Heart right ventricle (tissue), 16 donors: ENCODE data around the gene RIPK1. TPM values are rescaled to one million over a fixed set of nuclear protein-coding genes. Genes with fewer than 3 reads are reported as not detected.
A peak's percentile ranks its signal among the peaks of the same experiment; 100 is the strongest.
"Not testable (repeated sequence)": the region's sequence is repeated elsewhere in the genome, so short reads cannot be mapped to it uniquely, and the experiment has no call there.

Experiments
- ATAC-seq, 8 donors: fragments of 200-7000 bp; cut with Tn5 transposase; one replicate each; pipeline ENCODE4 v1.9.1; 2020; ENCODE audit warnings: mild to moderate bottlenecking in 8 of 8, moderate library complexity in 8 of 8, moderate number of reproducible peaks in 1 of 8
- DNase-seq, 2 donors: peaks; one replicate each; pipeline ENCODE4 v3.0.0-alpha.2; 2020
- H3K27ac ChIP-seq, 10 donors: fragments of 200-600 bp; sonication (generic) in 2 of 10; one replicate each; pipeline versions ENCODE4 v1.5.0 to v1.8.0; 2020 to 2022; ENCODE audit warnings: mild to moderate bottlenecking in 3 of 10
- H3K27me3 ChIP-seq, 7 donors: fragments of 200-600 bp; one replicate each; pipeline ENCODE4 v1.8.0; 2021 to 2022; ENCODE audit warnings: mild to moderate bottlenecking in 2 of 7
- H3K36me3 ChIP-seq, 9 donors: fragments of 200-600 bp; sonication (generic) in 1 of 9; one replicate each; pipeline versions ENCODE4 v1.5.0 to v1.8.0; 2020 to 2022; ENCODE audit warnings: mild to moderate bottlenecking in 2 of 9
- H3K4me1 ChIP-seq, 9 donors: fragments of 200-600 bp; sonication (generic) in 1 of 9; one replicate each; pipeline versions ENCODE4 v1.5.0 to v1.8.0; 2020 to 2022; ENCODE audit warnings: mild to moderate bottlenecking in 4 of 9
- H3K4me3 ChIP-seq, 10 donors: fragments of 200-600 bp; sonication (generic) in 2 of 10; one replicate each; pipeline versions ENCODE4 v1.5.0 to v1.8.0; 2020 to 2022; ENCODE audit warnings: mild to moderate bottlenecking in 7 of 10, moderate library complexity in 2 of 10
- H3K9me3 ChIP-seq, 11 donors: fragments of 200-600 bp in 10 of 11; sonication (generic) in 2 of 11; one replicate each; pipeline versions ENCODE4 v1.5.0 to v1.8.0; 2013 to 2022; ENCODE audit warnings: mild to moderate bottlenecking in 2 of 11, control low read depth in 1 of 11, moderate library complexity in 1 of 11
- CTCF ChIP-seq, 9 donors: fragments of 200-600 bp; sonication (generic) in 2 of 9; IDR thresholded peaks; one replicate each; pipeline versions ENCODE4 v1.5.0 to v1.8.0; 2021 to 2022; ENCODE audit warnings: antibody characterized with exemption in 9 of 9, mild to moderate bottlenecking in 5 of 9, moderate library complexity in 1 of 9
- WGBS, 2 donors: extraction: QIAGEN DNeasy Blood & Tissue Kit; methylation state at CpG; one replicate each; pipeline ENCODE4 v1.1.7; 2013; ENCODE audit warnings: inconsistent platforms in 1 of 2; 5-methylcytosine and 5-hydroxymethylcytosine counted together
- intact Hi-C, 10 donors: fragments of 100-400 bp; cut with DNase I; formaldehyde crosslinking; loops; one replicate each; pipeline versions ENCODE4 v1.11.1 to v1.14.2; 2022
- polyA plus RNA-seq, 2 donors: library from polyadenylated mRNA; stranded (reverse); fragments of 200-250 nt; gene quantifications; one replicate each; pipeline ENCODE4 v1.2.3, GENCODE V29; 2013
- total RNA-seq, 10 donors: library from RNA; stranded (reverse); fragmentation: NEBNext Ultra II Directional in 3 of 10; extraction: Animal tissue kit (Norgen Biotek cat#: 25700) in 3 of 10; gene quantifications; one replicate each; pipeline versions ENCODE4 v1.2.1 to v1.2.4, GENCODE V29; 2021 to 2023
- donor health status: Arrhythmogenic right ventricular cardiomyopathy.
- donor health status: ischemic (EF 13 %, LVEDD 7.1; RV severe dilation, severe dysfunction).
- donor health status: healthy with polysubstance abuse.
- donor health status: DM: no; HTN: yes; CAD: no.
- donor health status: DM: no; HTN: no; CAD: no.
- donor health status: ischemic (EF 25% LVEDD 6.9; RV normal size, moderate dysfunction).
- donor health status: ischemic (EF 25% LVEDD 5.7; RV mildly dilated, moderate dysfunction).
- donor health status: healthy.
- donor health status: DM: yes; HTN: yes; CAD: no.
- donor health status: Ischemic cardiomyopathy.
- donor health status: ischemic (EF 35%, LVEDD 5.7; RV mildly dilated, moderate dysfunction).
- donor health status: nonischemic (EF 11% LVEDD 7.7; RV severe dilation, severe dysfunction).
- donor health status: DM: yes; HTN: yes; CAD: no.
- donor health status: PGD.
- donor health status: ischemic (EF 29% LVEDD 5.4; RV normal size, mild dysfunction).
- donor health status: nonischemic (EF 23%, LVEDD 6.1; RV moderate dilation, normal function).

Gene RIPK1
- total and polyA plus RNA-seq, 12 donors = 5.1 to 12.9 (median 6.4) TPM

DNA sequence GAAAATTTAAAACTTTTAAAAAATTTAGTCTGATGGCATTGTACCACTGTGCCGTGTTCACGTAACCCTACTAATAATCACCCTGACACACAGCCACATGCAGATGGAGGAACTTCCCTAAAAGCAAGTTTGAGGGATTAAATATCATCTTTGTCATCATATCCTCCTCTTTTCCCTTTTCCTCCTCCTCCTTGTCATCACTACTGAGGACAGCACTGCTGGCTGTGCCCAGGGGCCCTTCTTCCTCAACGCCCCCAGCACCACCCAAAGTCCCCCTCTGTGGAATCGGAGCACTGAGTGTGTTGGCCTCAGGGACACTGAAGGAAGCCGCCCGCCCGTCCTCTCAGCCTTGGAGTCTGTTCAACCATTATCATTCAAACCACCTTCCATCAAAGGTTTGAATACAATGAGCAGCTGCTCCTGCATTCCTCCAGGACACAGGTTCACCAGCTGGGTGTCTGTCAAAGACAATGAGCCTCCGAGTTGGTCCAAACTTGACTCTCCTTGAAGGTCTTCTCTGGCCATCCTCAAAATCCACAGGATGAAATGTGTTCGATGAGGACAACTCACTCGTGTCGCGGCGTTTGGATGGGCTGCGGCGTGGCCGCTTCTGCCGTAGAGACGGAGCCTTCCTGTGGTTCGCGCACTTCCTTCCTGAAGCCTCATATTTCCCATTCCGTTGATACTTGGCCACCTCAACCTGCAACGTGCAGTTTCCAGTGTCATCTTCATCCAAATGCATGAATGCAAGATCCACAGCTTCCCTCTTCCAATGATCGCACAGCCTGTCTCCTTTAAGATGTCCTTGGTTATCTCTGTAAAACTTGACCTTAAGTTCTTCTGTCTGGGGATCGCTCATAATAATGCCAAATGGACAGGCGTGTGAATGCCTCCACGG lies 45.3 kb upstream of the RIPK1 start:
- peak overlapping the region; percentile 34 to 67 (median 56) for H3K4me3 ChIP-seq
- DNase-seq (peak; percentile 26 to 29), ATAC-seq (peak in 5 of 8 donors; percentile 9 to 43 (median 21))
- no peaks in the 10 kb centered on the region for H3K9me3 ChIP-seq
- H3K27ac ChIP-seq = peak overlapping the region; percentile 73 to 96 (median 91)
- H3K27me3 ChIP-seq = no peaks in the 10 kb centered on the region
- intact Hi-C loops = loop anchor here in 2 of 10 donors (1.0 to 2.0 kb wide), 2 partner anchors 24 to 30 kb away; partner anchors contain the start of gene NQO2 (in 1 of the 2)
- peaks cover 0 to 64% (median 26%) of the 10 kb centered on the region in 9 donors for H3K4me1 ChIP-seq
- WGBS, 2 donors = 38 to 64% methylated on average over 26 of the region's 26 CpGs
- H3K36me3 ChIP-seq = peaks cover 0 to 26% (median 4%) of the 10 kb centered on the region in 9 donors
- TF ChIP-seq CTCF (IDR thresholded peaks at IDR 0.05) = no peak

DNA sequence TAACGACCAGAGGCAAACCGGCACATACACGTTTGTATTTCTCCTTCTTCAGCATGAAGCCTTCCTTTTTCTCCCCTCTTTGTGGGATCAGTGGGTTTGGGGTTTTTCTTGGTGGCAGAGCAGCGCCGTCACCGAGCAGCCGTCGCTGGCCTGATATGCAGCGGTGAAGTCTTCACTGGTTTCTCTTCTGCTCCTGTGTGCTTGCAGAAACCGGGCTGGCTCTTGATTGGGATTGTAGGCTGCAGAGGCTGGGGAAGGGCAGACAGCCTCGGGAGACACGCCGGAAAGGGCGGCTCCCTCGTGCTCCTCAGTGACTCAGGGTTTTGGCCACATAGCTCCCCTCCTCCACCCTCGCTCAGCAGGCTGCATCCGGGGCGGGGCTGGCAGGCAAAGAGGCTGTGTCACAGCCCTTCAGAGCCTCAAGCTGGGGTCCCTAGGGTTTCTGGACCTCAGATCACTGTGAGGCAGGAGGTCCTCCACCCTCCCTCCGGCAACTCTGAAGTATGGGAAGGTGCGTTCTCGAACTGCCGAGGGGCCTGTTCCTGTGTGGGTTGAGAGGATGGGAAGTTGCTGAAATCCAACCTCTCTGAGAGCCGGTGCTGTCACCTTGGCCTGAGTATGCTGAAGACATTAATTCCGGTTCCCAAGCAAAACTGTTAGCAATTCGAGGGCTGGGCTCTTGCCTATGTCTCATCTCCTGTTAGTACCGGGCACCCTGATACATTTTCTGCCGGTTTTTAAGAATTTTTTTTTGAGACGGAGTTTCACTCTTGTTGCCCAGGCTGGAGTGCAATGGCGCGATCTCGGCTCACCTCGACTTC lies 44.4 kb upstream of the RIPK1 start:
- Histone ChIP-seq H3K27me3 (no peaks in the 10 kb centered on the region), H3K9me3 (no peaks in the 10 kb centered on the region), H3K4me1 (peaks cover 0 to 64% (median 26%) of the 10 kb centered on the region in 9 donors), H3K27ac (peak overlapping the region; percentile 73 to 96 (median 91)), H3K4me3 (peak overlapping the region; percentile 34 to 67 (median 56)), H3K36me3 (peaks cover 0 to 20% (median 4%) of the 10 kb centered on the region in 9 donors)
- intact Hi-C loops = loop anchor here in 3 of 10 donors (1.0 to 2.0 kb wide), 4 partner anchors 22 to 29 kb away; partner anchors contain the start of gene NQO2 (in 1 of the 3)
- WGBS, 2 donors = 32 to 48% methylated on average over 32 of the region's 32 CpGs
- TF ChIP-seq CTCF (IDR thresholded peaks at IDR 0.05) = no peak
- DNase-seq (peak; percentile 94 to 95), ATAC-seq (peak; percentile 96 to 98 (median 97))

- intact Hi-C loops = no loop called here
- Histone ChIP-seq H3K4me3 (no peak overlapping the region), H3K36me3 (no peaks in the 10 kb centered on the region), H3K4me1 (peaks cover 0 to 55% (median 26%) of the 10 kb centered on the region in 9 donors), H3K27me3 (no peaks in the 10 kb centered on the region), H3K9me3 (no peaks in the 10 kb centered on the region), H3K27ac (peak overlapping the region in 5 of 10 donors; percentile 44 to 96 (median 91))
- ATAC-seq (no peak), DNase-seq (peak in 1 of 2 donors; percentile 16)
- 84 to 85% methylated on average over 20 of the region's 20 CpGs for WGBS, 2 donors
- no peak for TF ChIP-seq CTCF (IDR thresholded peaks at IDR 0.05)
These were observed 41.3 kb upstream of the RIPK1 start for GRCh38 chr6:3026791-3027626.

DNA sequence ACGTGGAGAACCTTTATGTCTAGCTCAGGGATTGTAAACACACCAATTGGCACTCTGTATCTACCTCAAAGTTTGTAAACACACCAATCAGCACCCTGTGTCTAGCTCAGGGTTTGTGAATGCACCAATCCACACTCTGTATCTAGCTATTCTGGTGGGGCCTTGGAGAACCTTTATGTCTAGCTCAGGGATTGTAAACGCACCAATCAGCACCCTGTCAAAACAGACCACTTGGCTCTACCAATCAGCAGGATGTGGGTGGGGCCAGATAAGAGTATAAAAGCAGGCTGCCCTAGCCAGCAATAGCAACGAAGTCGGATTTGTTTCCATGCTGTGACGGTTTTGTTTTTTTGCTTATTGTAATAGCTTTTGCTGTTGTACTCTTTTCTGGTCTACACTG lies 40.1 kb upstream of the RIPK1 start:
- H3K36me3 ChIP-seq, H3K4me3 ChIP-seq, H3K9me3 ChIP-seq, H3K27me3 ChIP-seq, ATAC-seq, intact Hi-C loops, DNase-seq: not testable (repeated sequence)
- WGBS, 2 donors = 60 to 81% methylated on average over 5 of the region's 5 CpGs
- peak overlapping the region in 2 of 10 donors; percentile 88 to 93 for H3K27ac ChIP-seq
- H3K4me1 ChIP-seq = peaks cover 0 to 43% (median 26%) of the 10 kb centered on the region in 9 donors
